Measurements from ENCODE around the gene RAB40C. TPM values are rescaled to one million over a fixed set of nuclear protein-coding genes. Genes with fewer than 3 reads are reported as not detected.
A peak's percentile ranks its signal among the peaks of the same experiment; 100 is the strongest.

RAB40C gene
- total RNA-seq, 2 experiments from 2014 or later, result 13.3 to 17.6 TPM

DNA sequence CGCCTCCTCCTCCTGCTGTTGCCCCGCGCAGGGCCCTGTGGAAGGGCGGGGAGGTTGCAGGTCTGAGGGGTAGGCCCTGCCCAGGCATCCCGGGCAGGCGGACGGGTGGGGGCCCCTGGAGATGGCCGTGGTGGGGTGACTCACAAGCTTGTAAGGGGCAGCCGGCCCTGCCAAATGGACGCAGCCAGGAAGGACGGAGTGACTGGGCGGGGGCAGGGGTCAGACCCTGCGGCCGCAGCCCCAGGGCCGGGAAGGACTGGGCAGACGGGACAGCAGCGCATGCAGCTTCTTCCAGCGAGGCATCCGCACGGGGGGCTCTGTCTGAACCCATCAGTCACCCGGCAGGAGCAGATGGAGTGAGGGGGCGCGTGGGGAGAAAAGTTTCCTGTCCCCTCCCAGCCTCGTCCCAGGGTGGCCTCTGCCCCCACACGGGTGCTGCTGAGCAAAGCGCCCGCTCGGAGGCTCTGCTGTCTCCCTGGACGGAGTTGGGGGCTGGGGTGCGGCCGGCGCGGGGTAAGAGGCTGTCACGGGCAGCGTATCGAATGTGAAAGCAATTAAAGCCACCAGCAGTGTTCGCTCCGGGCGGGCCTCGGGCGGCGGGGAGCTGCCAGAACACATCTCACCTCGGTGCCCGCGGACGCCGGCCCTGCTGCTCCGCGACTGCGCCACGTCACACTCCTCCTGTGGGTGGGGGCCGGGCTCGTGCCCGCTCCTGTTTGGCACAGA, 35.1 kb upstream of the RAB40C start:
- peaks cover 7% of the 10 kb centered on the region for H3K27me3 Mint-ChIP-seq
- no peak for DNase-seq
- ChIA-PET CTCF (no interaction called here), POLR2A (no interaction called here)
- no peaks in the 10 kb centered on the region for H3K36me3 Mint-ChIP-seq (ENCODE audit: low read depth)
- H3K4me3 Mint-ChIP-seq, result no peak overlapping the region
- no peaks in the 10 kb centered on the region for H3K4me1 Mint-ChIP-seq
- H3K9me3 Mint-ChIP-seq, result no peaks in the 10 kb centered on the region
- no peak overlapping the region for H3K27ac Mint-ChIP-seq

- Mint-ChIP-seq H3K36me3 (ENCODE audit: low read depth) (no peaks in the 10 kb centered on the region), H3K27me3 (peaks cover 7% of the 10 kb centered on the region), H3K9me3 (no peaks in the 10 kb centered on the region), H3K4me1 (no peaks in the 10 kb centered on the region), H3K4me3 (no peak overlapping the region), H3K27ac (no peak overlapping the region)
- DNase-seq, result no peak
- ChIA-PET CTCF (no interaction called here), POLR2A (no interaction called here)
These were observed 34.1 kb upstream of the RAB40C start for GRCh38 chr16:555528-556473.

GRCh38 chr16:556474-557173, 33.2 kb upstream of the RAB40C start:
- Mint-ChIP-seq H3K4me1 (no peaks in the 10 kb centered on the region), H3K9me3 (no peaks in the 10 kb centered on the region), H3K27me3 (peaks cover 7% of the 10 kb centered on the region), H3K36me3 (ENCODE audit: low read depth) (no peaks in the 10 kb centered on the region), H3K27ac (no peak overlapping the region), H3K4me3 (no peak overlapping the region)
- POLR2A ChIA-PET, result no interaction called here
- DNase-seq, result no peak
- CTCF ChIA-PET, result interaction anchor here (1.4 kb wide), 1 partner anchor 10 kb away, joined by 3 read pairs; the partner anchor contains the start of gene NHLRC4

- Mint-ChIP-seq H3K4me1 (no peaks in the 10 kb centered on the region), H3K36me3 (ENCODE audit: low read depth) (no peaks in the 10 kb centered on the region), H3K27me3 (peaks cover 12% of the 10 kb centered on the region), H3K4me3 (no peak overlapping the region), H3K27ac (no peak overlapping the region), H3K9me3 (no peaks in the 10 kb centered on the region)
- POLR2A ChIA-PET, result no interaction called here
- no peak for DNase-seq
- CTCF ChIA-PET, result interaction anchor here (1.4 kb wide), 1 partner anchor 9 kb away, joined by 3 read pairs; the partner anchor contains the start of gene NHLRC4
These were observed 32.2 kb upstream of the RAB40C start for GRCh38 chr16:557463-558297.

- Mint-ChIP-seq H3K9me3 (no peaks in the 10 kb centered on the region), H3K4me1 (no peaks in the 10 kb centered on the region), H3K27me3 (peaks cover 13% of the 10 kb centered on the region), H3K4me3 (no peak overlapping the region), H3K36me3 (ENCODE audit: low read depth) (no peaks in the 10 kb centered on the region), H3K27ac (peak overlapping the region; percentile 19)
- CTCF ChIA-PET, result interaction anchor here (1.4 kb wide), 1 partner anchor 8 kb away, joined by 3 read pairs; the partner anchor contains the start of gene NHLRC4
- POLR2A ChIA-PET, result no interaction called here
- DNase-seq, result no peak
These were observed 31.4 kb upstream of the RAB40C start for GRCh38 chr16:558298-559020.

DNA sequence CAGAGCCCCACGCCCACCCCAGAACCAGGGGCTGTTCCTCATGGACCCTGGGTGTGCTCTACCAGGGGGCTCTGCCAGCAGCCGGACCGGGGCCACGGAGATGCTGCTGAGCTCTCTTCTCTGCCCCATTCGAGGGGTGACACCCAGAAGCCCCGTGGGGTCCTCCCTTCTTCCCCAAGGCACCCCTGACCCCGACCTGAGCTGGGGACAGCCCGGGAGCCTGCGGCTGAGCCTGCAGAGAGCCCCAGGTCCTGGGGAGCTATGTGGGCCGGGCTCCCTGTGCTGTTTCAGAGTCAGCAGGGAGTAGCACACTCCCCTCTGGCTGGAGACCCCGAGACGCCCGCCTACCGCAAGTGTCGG, 30.9 kb upstream of the RAB40C start:
- H3K9me3 Mint-ChIP-seq, result no peaks in the 10 kb centered on the region
- no peaks in the 10 kb centered on the region for H3K4me1 Mint-ChIP-seq
- no peak overlapping the region for H3K4me3 Mint-ChIP-seq
- peaks cover 13% of the 10 kb centered on the region for H3K27me3 Mint-ChIP-seq
- ChIA-PET CTCF (no interaction called here), POLR2A (no interaction called here)
- H3K27ac Mint-ChIP-seq, result no peak overlapping the region
- no peak for DNase-seq
- H3K36me3 Mint-ChIP-seq (ENCODE audit: low read depth), result no peaks in the 10 kb centered on the region

DNA sequence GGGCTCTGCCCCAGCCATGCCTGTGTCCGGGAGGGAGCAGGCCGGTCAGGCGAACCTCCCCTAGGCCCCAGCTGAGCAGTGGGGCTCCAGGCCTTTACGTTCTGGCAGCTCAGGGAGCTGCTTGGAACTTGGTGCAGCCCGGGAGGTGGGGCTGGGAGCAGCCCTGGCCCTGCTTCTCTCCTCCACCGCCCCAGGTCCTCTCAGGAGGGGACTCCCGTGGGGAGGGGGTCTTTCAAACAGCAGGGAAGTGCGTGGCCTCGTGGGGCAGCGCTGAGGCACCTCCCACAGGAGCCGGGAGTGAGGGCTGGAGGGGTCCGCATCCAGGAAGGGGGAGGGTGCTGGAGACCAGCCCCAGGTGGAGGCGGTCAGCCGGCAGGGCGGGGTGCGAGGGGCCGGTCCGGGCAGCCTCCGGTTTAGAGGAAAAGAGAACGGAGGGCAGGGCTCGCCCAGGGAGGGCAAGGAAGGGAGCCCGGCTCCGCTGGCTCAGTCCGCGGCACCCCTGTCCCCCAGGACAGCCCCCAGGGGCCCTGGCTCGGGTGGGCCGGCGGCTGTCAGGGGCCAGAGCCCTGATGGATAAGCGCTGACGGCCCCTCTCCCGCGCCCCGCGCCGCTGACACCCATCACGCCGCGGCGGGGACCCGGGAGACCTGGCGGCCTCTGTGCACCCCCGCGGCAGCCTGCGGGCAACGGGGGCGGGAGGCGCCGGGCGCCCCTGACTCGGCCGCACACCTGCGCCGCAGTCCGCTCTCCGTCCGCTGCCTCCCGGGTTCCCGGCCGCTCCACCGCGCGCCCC, 30.3 kb upstream of the RAB40C start:
- POLR2A ChIA-PET, result no interaction called here
- Mint-ChIP-seq H3K27me3 (peaks cover 13% of the 10 kb centered on the region), H3K4me3 (no peak overlapping the region), H3K9me3 (no peaks in the 10 kb centered on the region), H3K4me1 (no peaks in the 10 kb centered on the region), H3K36me3 (ENCODE audit: low read depth) (no peaks in the 10 kb centered on the region), H3K27ac (no peak overlapping the region)
- CTCF ChIA-PET, result no interaction called here
- DNase-seq, result no peak

DNA sequence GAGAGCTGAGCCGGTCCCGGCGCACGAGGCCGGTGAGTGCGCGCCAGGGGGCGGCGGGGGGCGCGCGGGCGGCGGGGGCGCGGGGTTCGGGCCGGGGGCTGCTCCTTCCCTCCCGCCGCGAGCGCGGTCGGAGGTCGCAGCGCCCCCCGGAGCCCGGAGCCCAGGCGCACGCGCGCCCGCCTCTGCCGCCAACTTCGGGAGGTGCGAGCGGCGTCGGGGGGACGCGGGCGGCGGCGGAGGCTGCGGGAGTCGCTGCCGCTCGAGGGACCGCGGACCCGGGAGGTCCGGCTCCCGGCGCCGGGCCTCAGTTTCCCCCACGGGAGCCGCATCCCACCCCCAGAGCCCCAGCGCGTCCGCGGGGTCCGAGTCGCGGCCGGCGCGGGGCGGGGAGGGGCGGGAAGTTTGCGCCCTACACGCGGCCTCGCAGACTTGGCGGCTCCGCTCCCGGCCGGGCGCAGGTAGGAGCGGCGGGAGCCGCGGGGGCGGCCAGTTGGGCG, 29.6 kb upstream of the RAB40C start, which contains the start of gene PRR35:
TSS of gene PRR35 (plus strand) at position 191 of the 497 bp plus-strand sequence. CDS start 2,901 bp downstream, outside the sequence.
- POLR2A ChIA-PET, result no interaction called here
- peaks cover 13% of the 10 kb centered on the region for H3K27me3 Mint-ChIP-seq
- H3K36me3 Mint-ChIP-seq (ENCODE audit: low read depth), result no peaks in the 10 kb centered on the region
- CTCF ChIA-PET, result no interaction called here
- H3K9me3 Mint-ChIP-seq, result no peaks in the 10 kb centered on the region
- no peak for DNase-seq
- no peaks in the 10 kb centered on the region for H3K4me1 Mint-ChIP-seq
- no peak within 1 kb of the TSS for H3K4me3 Mint-ChIP-seq
- H3K27ac Mint-ChIP-seq, result no peak within 1 kb of the TSS

GRCh38 chr16:560701-561412, 29.0 kb upstream of the RAB40C start:
- H3K27me3 Mint-ChIP-seq, result peaks cover 13% of the 10 kb centered on the region
- H3K27ac Mint-ChIP-seq, result no peak overlapping the region
- H3K4me3 Mint-ChIP-seq, result no peak overlapping the region
- POLR2A ChIA-PET, result no interaction called here
- H3K36me3 Mint-ChIP-seq (ENCODE audit: low read depth), result no peaks in the 10 kb centered on the region
- H3K9me3 Mint-ChIP-seq, result no peaks in the 10 kb centered on the region
- no peak for DNase-seq
- CTCF ChIA-PET, result no interaction called here
- no peaks in the 10 kb centered on the region for H3K4me1 Mint-ChIP-seq

GRCh38 chr16:561413-561794, 28.5 kb upstream of the RAB40C start:
- ChIA-PET POLR2A (no interaction called here), CTCF (interaction anchor here (0.6 kb wide), 1 partner anchor 14 kb away, joined by 3 read pairs; no protein-coding TSS in a partner anchor)
- peaks cover 13% of the 10 kb centered on the region for H3K27me3 Mint-ChIP-seq
- H3K9me3 Mint-ChIP-seq, result no peaks in the 10 kb centered on the region
- no peak overlapping the region for H3K4me3 Mint-ChIP-seq
- H3K36me3 Mint-ChIP-seq (ENCODE audit: low read depth), result no peaks in the 10 kb centered on the region
- H3K4me1 Mint-ChIP-seq, result peaks cover 1% of the 10 kb centered on the region
- H3K27ac Mint-ChIP-seq, result no peak overlapping the region
- no peak for DNase-seq
